ENCODE results near the gene CRKL. TPM values are rescaled to one million over a fixed set of nuclear protein-coding genes. Genes with fewer than 3 reads are reported as not detected.
A peak's percentile ranks its signal among the peaks of the same experiment; 100 is the strongest.
"Not testable (repeated sequence)": the region's sequence is repeated elsewhere in the genome, so short reads cannot be mapped to it uniquely, and the experiment has no call there.

The CRKL gene
- total RNA-seq, 1 donor from 2014 or later = 37.1 TPM

GRCh38 chr22:20966883-20967696, 49.9 kb downstream of the CRKL start, which contains the start of gene AIFM3:
AIFM3 (plus strand) TSS chr22:20967255; CDS start chr22:20967945, 690 bp downstream.
- DNase-seq (ENCODE audit: low spot score) = no peak

GRCh38 chr22:20967697-20968211, 50.5 kb downstream of the CRKL start:
- no peak for DNase-seq (ENCODE audit: low spot score)

DNA sequence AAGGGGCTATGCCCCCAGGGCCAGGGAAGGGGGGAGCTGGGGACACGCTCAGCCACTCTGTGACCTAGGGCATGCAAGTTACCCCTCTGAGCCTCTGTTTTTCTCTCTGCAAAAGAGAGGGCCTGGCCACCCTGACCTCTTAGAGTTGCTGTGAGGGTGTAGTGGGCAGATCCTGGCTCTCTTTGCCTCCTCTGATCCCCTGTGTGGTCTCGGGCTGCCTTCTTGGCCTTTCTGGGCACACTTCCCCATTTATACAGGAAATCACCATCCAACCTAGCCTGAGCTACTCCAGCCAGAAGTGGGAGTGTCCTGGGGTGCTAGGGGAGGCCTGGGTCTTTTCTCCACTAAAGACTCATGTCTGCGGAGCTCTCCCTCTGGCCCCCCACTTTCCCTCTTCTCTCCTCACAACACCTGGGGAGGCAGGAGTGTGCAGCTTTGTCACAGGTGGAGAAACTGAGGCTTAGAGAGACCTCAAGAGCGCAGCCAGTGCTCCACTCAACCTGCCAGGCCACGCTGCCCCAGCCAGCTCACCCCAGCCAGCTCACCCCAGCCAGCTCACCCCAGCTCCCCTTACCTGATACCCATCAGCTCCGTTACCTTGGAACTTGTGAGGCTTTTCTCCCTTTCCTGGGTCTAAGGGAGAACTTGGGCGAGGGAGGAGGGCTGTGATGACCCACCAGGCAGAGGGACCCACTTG, 51.2 kb downstream of the CRKL start:
- DNase-seq (ENCODE audit: low spot score) = no peak

GRCh38 chr22:20970939-20971657, 53.9 kb downstream of the CRKL start:
- DNase-seq (ENCODE audit: low spot score) = no peak

DNA sequence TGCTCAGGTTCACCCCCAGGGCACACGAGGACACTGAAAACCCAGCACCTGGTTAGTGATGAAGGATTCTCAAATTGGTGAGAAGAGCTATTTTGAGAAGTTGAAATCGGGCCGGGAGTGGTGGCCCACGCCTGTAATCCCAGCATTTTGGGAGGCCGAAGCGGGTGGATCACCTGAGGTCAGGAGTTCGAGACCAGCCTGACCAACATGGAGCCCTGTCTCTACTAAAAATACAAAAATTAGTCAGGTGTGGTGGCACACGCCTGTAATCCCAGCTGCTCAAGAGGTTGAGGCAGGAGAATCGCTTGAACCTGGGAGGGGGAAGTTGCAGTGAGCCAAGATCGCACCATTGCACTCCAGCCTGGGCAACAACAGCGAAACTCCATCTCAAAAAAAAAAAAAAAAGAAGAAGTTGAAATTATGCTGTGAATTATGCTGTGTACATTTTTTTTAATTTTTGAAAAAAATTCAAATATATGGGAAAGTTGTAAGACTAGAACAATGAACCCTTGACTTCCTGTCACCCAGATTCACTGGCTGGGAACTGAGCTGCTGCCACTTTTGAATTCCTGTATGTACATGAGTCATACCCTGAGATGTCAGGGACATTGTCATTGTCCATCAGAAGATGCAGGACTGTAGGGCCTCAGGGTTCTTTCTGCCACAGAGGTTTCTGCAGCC, 54.9 kb downstream of the CRKL start:
- not testable (repeated sequence) for DNase-seq (ENCODE audit: low spot score)

GRCh38 chr22:20972933-20973577, 55.8 kb downstream of the CRKL start:
- DNase-seq (ENCODE audit: low spot score) = no peak

GRCh38 chr22:20973634-20974286, 56.6 kb downstream of the CRKL start:
- DNase-seq (ENCODE audit: low spot score) = no peak

DNA sequence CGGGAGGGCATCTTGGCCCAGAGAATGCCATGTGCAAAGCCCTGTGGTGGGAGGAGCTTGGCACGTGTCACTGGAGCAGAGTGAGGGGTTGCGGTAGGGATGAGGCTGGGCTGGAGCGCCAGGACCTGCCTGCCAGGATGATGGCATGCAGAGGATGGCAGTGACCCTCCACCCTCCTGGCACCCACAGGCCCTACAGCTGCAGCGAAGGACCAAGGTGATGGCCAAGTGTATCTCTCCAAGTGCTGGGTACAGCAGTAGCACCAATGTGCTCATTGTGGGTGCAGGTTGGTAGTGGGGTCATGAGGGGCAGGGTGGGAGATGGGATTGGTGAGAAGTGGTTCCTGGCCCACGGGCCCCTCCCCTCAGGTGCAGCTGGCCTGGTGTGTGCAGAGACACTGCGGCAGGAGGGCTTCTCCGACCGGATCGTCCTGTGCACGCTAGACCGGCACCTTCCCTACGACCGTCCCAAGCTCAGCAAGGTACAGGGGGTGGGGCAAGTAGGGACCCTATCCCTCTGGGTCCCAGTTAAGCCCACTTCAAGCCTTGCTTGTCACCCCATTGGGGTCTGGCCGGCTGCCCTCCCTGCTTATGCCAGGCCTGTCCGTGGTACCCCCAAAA, 57.2 kb downstream of the CRKL start:
- DNase-seq (ENCODE audit: low spot score) = no peak

- no peak for DNase-seq (ENCODE audit: low spot score)
These were observed 58.5 kb downstream of the CRKL start for GRCh38 chr22:20975541-20976290.

- no peak for DNase-seq (ENCODE audit: low spot score)
These were observed 59.2 kb downstream of the CRKL start for GRCh38 chr22:20976291-20976877.

DNA sequence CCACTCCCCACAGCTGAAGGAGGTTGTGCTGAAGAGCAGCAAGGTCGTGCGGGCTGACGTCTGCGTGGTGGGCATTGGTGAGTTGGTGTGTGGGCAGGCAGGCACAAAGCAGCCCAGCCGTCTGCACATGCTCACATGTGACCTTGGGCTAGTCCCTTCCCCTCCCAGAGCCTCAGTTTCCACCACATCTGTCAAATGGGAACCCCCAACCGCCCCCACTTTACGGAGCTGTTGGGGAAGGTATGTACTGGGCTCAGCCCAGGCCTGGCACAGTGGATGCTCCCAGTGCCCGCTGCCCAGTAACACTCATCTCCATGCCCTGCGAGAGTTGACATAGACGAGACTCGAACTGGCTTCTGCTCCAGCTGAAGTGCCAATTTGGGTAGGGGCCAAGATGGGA, 59.8 kb downstream of the CRKL start:
- DNase-seq (ENCODE audit: low spot score) = no peak

DNA sequence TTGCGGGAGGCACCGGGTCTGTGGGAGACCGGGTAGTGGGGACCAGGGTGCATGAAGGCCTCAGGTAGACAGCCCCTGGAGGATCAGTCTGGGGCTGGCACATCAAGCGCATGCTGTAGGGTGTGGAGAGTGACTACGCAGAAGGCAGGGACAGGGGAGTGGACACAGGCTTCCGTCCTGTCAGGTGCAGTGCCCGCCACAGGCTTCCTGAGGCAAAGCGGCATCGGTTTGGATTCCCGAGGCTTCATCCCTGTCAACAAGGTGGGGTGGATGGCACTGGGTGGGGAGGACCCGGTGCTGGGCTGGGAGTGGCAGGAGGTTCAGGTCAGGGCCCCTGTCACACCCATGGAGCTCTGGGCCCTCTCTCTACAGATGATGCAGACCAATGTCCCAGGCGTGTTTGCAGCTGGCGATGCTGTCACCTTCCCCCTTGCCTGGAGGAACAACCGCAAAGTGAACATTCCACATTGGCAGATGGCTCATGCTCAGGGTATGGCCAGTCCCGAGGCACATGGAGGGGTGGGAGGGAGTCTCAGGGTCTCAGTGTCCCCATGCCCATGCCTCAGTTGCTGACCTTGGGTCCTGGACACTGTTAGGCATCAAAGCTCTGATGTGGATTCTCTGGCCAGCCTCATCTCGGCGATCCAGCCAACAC, 60.4 kb downstream of the CRKL start:
- no peak for DNase-seq (ENCODE audit: low spot score)

GRCh38 chr22:20978419-20978818, 61.2 kb downstream of the CRKL start:
- DNase-seq (ENCODE audit: low spot score) = no peak

- peak; percentile 62 for DNase-seq (ENCODE audit: low spot score)
These were observed 62.1 kb downstream of the CRKL start for GRCh38 chr22:20979243-20979809.

DNA sequence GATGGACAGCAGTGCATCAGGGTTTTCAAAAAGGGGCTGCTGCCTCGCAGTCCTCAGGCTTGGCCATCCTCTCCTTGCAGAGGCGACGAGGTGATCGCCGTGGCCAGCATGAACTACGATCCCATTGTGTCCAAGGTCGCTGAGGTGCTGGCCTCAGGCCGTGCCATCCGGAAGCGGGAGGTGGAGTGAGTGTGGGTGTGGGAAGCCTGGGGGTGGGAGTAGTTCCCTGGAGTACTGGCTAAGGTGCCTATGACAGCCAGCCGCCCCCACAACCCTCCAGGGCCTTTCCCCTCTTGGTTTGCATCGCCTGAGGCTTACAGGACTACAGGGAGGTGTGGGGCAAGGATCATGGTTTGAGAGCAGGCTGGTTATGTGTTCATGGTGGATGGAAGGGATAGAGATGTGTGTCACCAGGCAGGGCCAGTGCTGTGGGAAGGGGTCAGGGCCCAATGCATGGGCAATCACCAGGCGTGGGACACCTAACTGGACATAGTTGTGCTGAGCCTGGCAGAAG, 62.8 kb downstream of the CRKL start:
- no peak for DNase-seq (ENCODE audit: low spot score)

DNA sequence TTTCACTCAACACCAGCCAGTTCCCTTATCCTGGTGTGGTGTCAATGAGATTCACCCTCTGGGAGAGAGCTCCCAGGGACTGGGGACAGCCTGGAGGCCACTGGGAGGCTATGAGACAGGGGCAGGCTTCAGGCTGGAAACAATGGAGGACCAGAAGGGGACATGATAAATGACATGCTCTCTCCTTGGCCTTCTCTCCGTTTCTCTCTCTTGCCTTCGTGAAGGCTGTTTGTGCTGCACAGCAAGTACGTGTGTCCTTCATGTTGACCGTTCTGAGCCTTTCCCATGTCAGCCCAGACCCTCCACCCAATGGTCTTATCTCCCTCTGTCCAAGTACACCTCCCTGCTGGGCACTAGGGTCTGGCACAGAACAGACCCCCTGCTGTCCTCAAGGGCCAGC, 63.3 kb downstream of the CRKL start:
- no peak for DNase-seq (ENCODE audit: low spot score)

GRCh38 chr22:20980938-20981722, 63.9 kb downstream of the CRKL start:
- DNase-seq (ENCODE audit: low spot score) = no peak

All from umbilical cord (tissue), 2 donors.